Midbrain (tissue), 1 donor: ENCODE results near the gene XIAP.
A peak's percentile ranks its signal among the peaks of the same experiment; 100 is the strongest.

ENCODE experiments used
- DNase-seq: peaks from one replicate; lab custom pipeline; 2025; lab: John Stamatoyannopoulos, UW

XIAP gene

DNA sequence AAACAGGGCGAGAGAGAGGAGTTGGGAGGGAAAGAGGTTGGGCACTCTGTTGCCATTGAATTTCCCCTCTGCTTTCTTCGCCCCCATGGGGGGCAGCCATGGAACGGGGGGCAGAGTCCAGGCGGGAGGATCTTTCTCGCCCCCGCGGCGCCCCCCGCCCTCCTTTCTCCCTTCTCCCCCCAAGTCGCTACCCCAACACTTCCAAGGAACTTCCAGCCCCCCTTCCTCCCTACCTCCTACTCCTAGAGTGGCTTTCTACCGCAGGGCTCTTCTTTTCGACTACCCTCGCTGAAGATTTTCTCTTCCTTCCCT, 101.1 kb downstream of the XIAP start:
- peak; percentile 44 for DNase-seq

DNA sequence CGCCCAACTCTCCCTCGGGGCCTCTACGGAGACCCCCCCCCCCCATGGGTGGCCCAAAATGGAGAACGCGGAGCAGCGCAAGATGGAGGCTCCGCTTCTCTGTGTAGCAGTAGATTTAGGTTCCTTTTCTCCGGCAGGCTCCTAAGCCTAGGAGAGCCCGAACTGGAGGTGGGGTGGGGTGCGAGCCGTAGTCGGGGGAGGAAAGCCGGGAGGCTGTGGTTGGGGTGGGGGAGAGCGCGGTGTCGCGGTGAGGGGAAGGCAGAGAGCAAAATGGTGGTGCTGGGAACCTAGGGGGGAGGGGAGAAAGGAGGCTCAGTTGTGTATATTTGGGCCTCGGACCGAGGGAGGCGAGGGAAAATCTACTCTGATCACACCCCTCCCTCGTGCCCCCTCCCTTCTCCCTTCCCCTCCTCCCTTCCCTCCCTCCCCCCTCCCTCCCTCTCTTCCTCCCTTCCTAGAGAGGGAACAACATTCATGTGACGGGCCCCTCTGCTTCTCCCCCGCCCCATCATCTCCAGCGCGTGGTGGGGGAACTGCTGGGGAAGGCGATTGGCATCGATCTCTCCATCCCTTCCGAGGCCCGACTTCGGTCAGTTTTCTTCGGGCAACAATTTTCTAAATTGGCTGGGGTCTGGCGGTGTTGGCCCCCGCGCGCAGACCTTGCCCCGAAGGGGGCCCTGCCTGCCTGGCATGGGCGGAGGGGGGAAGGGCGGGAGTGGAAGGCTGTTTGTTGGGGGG, 101.6 kb downstream of the XIAP start, which contains the start of gene STAG2:
Gene STAG2, plus strand, starts transcription at position 439 of the 738 bp plus-strand sequence. CDS start 60,922 bp downstream, outside the sequence.
- DNase-seq = peak; percentile 79

DNA sequence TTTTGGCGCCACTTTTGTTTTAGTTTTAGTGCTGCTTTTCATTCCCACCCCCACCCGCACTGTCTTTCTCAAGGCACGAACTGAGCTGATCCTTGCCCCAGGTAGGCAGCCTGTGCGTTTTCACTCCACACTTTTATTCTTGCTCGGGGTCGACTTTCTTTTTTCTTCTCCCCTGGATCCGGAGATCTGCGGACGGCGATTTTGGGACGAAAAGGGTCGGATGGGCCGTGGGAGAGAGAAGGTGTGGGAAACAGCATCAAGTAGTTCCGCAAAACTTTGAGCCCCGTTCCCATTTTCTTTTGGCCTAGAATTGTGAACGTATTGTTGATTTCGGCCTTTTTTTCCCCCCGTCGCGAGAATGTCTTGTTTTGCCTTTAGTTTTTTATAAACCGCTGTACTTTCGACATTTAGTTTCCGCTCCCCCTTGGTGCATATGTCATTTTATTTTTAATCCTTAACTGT, 102.2 kb downstream of the XIAP start:
- no peak for DNase-seq

DNA sequence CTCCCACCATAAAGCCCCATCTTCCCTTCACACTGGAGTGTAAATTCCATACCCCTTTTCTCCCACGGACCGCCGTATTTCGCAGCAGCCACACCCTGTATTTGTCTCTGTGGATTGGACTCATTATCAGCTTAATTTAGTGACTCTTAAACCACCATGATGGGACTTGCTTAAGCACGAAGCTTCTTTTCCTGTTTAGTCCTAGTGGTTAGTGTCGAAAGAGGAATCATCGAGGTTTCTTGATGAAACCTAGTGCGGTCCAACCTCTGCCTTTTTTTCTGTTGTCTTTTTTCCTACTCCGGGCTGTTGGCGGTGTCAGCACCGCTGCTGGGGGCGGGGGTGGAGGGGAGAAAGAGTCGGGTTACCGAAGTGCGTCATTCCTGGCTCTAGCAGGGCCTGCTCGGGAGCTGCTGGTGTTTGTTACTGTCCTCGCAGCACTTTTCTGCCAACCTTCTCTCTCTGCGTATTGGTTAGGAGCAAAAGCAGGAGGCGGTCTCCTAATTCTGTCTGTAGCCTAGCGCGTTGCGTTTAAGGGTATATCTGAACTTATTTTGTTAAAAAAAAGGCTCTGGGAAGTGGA, 103.0 kb downstream of the XIAP start:
- DNase-seq = peak; percentile 75
